GM19025 (cell line): ENCODE data around the gene ZNF552.
A peak's percentile ranks its signal among the peaks of the same experiment; 100 is the strongest.
"Not testable (repeated sequence)": the region's sequence is repeated elsewhere in the genome, so short reads cannot be mapped to it uniquely, and the experiment has no call there.

Source experiments
- ATAC-seq: cut with Tn5 transposase; IDR thresholded peaks from one replicate; pipeline ENCODE4 v1.9.1; 2021; ENCODE audit warnings: mild to moderate bottlenecking, low read depth, moderate library complexity; ENCODE audit not compliant: unreplicated experiment

Gene ZNF552

GRCh38 chr19:57814505-57815246 is at the start of gene ZNF552:
TSS of gene ZNF552 (minus strand) at chr19:57814913. CDS start at chr19:57814743, 170 bp downstream.
- ATAC-seq = peak; percentile 67

GRCh38 chr19:57862351-57862750 is 47.6 kb upstream of the ZNF552 start:
- ATAC-seq = not testable (repeated sequence)

DNA sequence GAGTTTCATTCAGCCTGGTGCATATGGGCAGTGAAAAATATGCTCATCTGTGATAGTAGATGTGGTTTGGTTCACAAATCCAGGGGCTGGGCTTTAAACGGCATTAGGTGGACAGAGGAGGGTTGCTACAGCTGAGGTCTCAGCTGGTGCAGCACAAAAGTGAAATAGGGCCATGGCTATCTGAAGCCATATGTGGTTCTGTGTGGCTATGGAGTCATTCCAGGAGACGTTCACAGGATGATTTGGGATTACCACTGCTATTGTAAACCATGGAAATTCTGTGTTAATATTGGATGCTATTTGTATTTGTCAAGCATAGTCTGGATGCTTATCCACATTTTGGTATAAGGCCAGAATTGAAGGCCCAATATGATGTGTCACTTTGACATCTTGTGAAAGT is 39.4 kb upstream of the ZNF552 start:
- not testable (repeated sequence) for ATAC-seq

DNA sequence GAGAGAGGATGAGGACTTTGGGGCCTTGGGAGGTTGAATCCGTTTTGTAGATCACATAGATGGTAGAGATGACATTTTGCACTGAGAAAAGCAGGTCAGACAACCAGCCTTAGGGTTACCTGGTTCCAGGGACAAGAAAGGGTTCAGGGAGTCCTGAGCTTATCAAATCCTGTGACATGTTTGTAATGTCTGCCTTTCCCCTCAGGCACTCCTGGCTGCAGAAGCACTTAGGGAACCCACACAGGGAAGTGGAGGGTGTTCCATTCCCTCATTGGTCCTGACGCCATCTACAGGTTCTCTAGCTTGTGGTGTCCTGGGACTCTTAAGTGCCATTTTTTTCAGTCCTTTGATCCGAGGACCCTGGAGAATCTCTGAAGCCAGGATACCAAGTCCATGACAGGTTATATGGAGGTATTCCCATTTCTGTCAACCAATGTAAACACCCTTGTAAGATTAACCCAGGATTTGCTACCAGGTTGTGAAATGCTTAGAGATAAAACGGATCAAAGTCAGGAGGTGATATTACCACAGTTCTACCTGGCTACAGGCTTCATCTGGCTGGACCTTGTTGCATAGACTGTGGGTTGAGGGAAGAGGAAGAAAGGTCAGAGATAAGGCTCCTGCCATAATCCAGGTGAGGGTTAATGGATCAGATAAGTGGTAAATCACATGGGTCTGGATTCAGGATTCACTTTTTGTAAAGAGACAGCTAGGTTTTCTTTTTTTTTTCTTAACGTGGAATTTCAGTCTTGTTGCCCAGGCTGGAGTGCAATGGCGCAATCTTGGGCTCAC is 37.3 kb upstream of the ZNF552 start:
- not testable (repeated sequence) for ATAC-seq

- ATAC-seq = no peak
Observed at GRCh38 chr19:57850553-57851017, 35.9 kb upstream of the ZNF552 start.

- peak; percentile 97 for ATAC-seq
Observed at GRCh38 chr19:57849666-57850473, 35.2 kb upstream of the ZNF552 start, which contains the start of gene ZNF587. TSS of gene ZNF587 (plus strand) at chr19:57849859. CDS start at chr19:57850039, 180 bp downstream.

GRCh38 chr19:57849162-57849665 is 34.5 kb upstream of the ZNF552 start:
- ATAC-seq = not testable (repeated sequence)

- ATAC-seq = not testable (repeated sequence)
Observed at GRCh38 chr19:57847164-57847563, 32.5 kb upstream of the ZNF552 start.

DNA sequence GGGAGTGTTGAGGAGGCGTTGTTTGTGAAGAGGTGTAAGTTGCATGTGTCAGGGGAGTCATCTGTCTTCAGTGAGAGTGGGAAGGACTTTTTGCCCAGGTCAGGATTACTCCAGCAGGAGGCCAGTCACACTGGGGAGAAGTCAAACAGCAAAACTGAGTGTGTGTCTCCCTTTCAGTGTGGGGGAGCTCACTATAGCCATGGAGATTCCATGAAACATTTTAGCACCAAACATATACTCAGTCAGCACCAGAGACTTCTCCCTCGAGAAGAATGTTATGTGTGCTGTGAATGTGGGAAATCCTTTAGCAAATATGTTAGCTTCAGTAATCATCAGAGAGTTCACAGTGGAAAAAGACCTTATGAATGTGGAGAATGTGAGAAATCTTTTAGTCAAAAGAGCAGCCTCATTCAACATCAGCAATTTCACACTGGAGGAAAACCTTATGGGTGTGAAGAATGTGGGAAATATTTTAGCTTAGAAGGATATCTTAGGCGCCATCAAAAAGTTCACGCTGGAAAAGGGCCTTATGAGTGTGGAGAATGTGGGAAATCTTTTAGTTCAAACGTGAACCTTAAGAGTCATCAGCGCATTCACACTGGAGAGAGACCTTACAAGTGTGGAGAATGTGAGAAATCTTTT is 26.5 kb upstream of the ZNF552 start:
- no peak for ATAC-seq

- not testable (repeated sequence) for ATAC-seq
Observed at GRCh38 chr19:57838622-57839191, 24.0 kb upstream of the ZNF552 start.

DNA sequence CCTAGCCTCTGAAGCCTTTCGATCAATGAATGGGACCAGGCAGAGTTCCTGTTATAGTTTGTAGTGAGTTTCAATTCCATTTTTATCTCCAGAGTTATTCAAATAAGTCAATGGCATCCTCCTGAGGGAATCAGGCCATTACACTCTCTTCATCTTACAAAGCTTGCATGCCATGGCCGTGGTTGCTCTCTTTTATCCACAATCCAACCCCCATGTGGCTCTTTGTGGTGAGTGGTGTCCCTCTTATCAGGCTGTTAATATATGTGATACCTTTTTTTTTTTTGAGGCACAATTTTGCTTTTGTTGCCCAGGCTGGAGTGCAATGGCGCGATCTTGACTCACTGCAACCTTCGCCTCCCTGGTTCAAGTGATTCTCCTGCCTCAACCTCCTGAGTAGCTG is 22.3 kb upstream of the ZNF552 start:
- not testable (repeated sequence) for ATAC-seq

- no peak for ATAC-seq
Observed at GRCh38 chr19:57830071-57830602, 15.4 kb upstream of the ZNF552 start, which contains the start of gene ZNF587B. TSS of gene ZNF587B (plus strand) at chr19:57830299. CDS start at chr19:57830529, 230 bp downstream.

DNA sequence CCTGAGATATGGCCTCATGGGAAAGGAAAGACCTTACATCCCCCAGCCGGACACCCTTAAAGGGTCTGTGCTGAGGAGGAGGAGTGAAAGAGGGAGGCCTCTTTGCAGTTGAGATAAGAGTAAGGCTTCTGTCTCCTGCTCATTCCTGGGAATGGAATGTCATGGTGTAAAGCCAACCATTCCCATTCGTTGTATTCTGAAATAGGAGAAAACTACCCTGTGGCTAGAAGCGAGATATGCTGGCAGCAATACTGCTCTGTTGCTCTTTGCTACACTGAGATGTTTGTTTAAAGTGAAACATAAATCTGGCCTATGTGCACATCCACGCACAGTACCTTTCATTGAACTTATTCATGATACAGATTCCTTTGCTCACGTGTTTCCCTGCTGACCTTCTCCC is 14.6 kb upstream of the ZNF552 start:
- ATAC-seq = no peak

DNA sequence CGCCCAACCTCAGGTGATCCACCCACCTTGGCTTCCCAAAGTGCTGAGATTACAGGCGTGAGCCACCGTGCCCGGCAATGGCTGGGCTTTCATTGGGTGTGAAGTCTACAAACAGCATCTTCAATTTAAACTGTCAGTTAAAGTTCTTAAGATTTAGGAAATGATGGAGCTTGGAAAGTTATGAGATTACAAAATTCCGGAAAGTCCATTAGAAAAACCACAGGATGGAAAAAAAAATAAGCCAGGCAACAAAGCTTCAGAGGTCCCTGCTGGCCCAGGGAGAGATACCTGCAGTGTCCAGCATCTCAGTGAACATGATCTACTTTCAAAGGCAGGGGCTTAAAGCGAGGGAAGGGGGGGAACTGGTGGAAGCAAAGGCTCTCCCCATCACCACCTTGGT is 10.8 kb upstream of the ZNF552 start:
- no peak for ATAC-seq

DNA sequence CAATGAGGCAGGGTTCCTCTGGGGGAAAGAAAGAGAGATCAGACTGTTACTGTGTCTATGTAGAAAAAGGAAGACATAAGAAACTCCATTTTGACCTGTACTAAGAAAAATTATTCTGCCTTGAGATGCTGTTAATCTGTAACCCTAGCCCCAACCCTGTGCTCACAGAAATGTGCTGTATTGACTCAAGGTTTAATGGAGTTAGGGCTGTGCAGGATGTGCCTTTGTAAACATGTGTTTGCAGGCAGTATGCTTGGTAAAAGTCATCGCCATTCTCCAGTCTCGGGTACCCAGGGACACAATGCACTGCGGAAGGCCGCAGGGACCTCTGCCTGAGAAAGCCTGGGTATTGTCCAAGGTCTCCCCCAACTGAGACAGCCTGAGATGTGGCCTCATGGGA is 8.9 kb upstream of the ZNF552 start:
- ATAC-seq = not testable (repeated sequence)

DNA sequence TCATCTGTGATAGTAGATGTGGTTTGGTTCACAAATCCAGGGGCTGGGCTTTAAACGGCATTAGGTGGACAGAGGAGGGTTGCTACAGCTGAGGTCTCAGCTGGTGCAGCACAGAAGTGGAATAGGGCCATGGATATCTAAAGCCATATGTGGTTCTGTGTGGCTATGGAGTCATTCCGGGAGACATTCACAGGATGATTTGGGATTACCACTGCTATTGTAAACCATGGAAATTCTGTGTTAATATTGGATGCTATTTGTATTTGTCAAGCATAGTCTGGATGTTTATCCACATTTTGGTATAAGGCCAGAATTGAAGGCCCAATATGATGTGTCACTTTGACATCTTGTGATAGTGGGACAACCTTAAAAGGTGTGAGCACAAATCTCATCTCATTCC is 8.4 kb upstream of the ZNF552 start:
- ATAC-seq = not testable (repeated sequence)

DNA sequence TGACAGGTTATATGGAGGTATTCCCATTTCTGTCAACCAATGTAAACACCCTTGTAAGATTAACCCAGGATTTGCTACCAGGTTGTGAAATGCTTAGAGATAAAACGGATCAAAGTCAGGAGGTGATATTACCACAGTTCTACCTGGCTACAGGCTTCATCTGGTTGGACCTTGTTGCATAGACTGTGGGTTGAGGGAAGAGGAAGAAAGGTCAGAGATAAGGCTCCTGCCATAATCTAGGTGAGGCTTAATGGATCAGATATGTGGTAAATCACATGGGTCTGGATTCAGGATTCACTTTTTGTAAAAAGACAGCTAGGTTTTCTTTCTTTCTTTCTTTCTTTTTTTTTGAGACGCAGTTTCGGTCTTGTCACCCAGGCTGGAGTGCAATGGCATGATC is 6.8 kb upstream of the ZNF552 start:
- not testable (repeated sequence) for ATAC-seq

GRCh38 chr19:57821095-57821494 is 6.4 kb upstream of the ZNF552 start:
- not testable (repeated sequence) for ATAC-seq

- no peak for ATAC-seq
Observed at GRCh38 chr19:57820599-57820998, 5.9 kb upstream of the ZNF552 start.
